OCI-LY3 (cell line): Measurements from ENCODE around the gene MACROD1.

ENCODE experiments used
- EZH2phosphoT487 ChIP-seq: fragments of 200-600 bp; shearing (Covaris generic); IDR thresholded peaks from 2 replicates; pipeline ENCODE4 v1.6.1; 2018; ENCODE audit warnings: antibody characterized with exemption, mixed run types, low read depth
- TF ChIP-seq, protein P1 (sequence below): fragments of 200-600, 300-600 bp; sonication (generic); IDR thresholded peaks from 2 replicates; pipeline ENCODE4 v1.5.1; 2014; ENCODE audit warnings: antibody characterized with exemption, low read length, low read depth

DNA sequence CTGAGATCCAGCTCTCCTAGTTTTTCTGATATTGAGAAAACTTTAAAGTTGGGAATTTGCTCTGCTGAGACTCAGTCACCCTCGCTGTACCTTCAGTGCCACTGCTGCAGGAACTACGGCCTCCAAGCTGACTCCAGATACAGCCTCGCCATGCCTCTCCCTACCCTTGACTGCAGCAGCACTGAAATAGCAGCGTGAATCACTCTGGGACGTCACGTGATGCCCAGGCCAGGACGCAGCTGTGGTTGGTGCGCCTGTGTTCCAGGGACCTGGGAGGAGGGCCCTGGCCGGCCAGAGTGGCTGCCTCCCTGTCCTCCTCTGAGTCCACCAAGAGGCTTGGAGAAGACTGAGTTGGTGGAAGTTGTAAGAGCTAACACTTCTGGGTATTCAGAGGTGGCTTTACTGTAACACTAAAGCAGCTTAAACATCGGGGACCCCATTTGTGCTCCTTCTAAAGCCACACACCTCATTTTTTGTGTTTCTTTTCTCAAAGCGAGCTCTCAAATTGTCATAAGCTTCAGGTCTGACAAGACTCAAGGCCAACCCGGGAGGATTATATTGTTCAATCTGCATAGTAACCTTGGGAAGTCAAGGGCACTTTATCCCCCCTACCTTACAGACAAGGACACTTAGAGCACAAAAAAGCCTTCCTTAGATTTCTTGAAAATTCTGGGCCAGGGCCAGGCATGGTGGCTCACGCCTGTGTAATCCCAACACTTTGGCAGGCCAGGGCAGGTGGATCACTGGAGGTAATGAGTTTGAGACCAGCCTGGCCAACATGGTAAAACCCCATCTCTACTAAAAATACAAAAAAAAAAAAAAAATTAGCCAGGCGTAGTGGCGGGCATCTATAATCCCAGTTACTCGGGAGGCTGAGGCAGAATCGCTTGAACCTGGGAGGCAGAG lies 15.8 kb upstream of the MACROD1 start:
- TF ChIP-seq, protein P1, sequence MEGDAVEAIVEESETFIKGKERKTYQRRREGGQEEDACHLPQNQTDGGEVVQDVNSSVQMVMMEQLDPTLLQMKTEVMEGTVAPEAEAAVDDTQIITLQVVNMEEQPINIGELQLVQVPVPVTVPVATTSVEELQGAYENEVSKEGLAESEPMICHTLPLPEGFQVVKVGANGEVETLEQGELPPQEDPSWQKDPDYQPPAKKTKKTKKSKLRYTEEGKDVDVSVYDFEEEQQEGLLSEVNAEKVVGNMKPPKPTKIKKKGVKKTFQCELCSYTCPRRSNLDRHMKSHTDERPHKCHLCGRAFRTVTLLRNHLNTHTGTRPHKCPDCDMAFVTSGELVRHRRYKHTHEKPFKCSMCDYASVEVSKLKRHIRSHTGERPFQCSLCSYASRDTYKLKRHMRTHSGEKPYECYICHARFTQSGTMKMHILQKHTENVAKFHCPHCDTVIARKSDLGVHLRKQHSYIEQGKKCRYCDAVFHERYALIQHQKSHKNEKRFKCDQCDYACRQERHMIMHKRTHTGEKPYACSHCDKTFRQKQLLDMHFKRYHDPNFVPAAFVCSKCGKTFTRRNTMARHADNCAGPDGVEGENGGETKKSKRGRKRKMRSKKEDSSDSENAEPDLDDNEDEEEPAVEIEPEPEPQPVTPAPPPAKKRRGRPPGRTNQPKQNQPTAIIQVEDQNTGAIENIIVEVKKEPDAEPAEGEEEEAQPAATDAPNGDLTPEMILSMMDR = no peak
- no peak for TF ChIP-seq EZH2phosphoT487
